Caki2 (cell line): ENCODE data around the gene ACP2. TPM values are rescaled to one million over a fixed set of nuclear protein-coding genes. Genes with fewer than 3 reads are reported as not detected.

ENCODE experiments used
- DNase-seq: peaks from one replicate; pipeline ENCODE4 v3.0.0-alpha.2; 2015; ENCODE audit warnings: low read depth
- in situ Hi-C: cut with HindIII; loops from 2 replicates; pipeline ENCODE4 v1.10.0; 2016; ENCODE audit warnings: low sequenced_read_pairs, low pct_unique_long_range_greater_than_20kb, mixed read lengths
- total RNA-seq: library from RNA; depleted of rRNA; stranded (reverse); fragments of >200 nt; shearing (Covaris generic); gene quantifications from 2 replicates; pipeline ENCODE4 v1.2.3, GENCODE V29; 2014; ENCODE audit warnings: low replicate concordance

ACP2 gene
- total RNA-seq, 1 experiment from 2014 or later = 12.3 TPM

DNA sequence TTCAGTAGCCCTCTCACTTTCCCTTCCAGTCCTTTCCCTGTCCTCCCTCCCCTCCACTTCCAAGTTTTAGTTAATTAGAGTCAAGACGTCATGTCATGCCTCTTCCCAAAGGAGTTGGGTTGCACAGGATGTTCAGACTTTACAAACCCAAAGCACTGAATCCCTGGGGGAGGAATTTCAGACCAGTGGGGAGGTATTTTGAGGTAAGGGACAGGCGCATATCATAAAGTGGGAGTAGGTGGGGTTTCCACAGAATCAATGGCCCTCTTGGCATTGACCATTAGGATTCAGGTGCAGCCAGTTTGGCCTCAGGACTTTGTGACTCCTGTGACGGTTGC is 733 bp upstream of the ACP2 start:
- no peak for DNase-seq
- in situ Hi-C loops = no loop called here

DNA sequence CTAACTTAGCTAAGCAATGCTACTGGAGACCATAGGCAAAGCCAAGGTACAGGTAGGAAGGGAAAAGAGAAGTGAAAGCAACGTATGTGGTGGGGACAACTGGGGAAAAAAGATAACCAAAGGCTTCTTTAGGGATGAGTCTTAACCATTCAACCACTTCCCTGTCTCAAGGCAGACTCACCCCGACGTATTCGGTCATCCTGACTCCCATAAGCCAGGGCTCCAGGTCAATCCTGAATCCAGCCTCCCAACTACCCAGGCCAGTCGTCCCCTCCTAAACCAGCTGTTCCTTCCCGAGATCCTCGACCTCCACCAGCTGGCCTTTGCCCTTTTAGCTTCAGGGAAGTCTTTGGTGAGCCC is 330 bp downstream of the ACP2 start:
- in situ Hi-C loops = no loop called here
- DNase-seq = no peak

- DNase-seq = no peak
- in situ Hi-C loops = no loop called here
These were observed 1.1 kb downstream of the ACP2 start for GRCh38 chr11:47247502-47247901.

DNA sequence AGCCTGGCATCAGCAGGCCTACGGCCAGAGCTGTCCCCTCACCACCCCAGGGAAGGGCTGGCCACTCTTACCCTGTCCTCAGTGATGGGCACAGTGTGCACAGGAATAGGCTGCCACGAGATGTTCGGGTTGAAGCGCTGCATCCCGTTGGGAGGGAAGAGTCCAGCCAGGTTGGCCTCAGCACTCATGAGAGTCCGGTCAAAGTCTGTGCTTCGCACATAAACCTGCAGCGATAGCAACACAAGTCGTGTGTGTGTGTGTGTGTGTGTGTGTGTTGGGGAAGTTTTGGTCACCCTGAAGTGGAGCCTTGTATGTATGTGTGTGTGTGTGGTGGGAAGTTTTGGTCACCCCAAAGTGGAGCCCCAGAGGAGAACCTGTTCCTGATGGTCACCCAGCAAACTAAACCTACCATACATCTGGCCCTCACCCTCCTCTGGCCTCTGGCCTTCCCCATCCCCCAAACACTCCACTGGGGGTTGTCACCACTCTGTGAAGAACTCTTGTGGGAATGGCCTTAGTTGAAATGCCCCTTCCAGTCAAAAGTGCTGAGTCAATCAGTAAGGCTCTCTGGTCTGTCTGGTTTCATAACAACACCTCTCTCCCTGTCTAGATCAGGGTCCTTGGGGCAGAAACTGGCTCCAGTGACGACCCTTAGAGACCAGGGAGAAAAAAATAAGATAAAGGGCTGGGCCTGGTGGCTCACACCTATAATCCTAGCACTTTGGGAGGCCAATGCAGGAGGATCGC is 2.8 kb downstream of the ACP2 start:
- in situ Hi-C loops = no loop called here
- no peak for DNase-seq

DNA sequence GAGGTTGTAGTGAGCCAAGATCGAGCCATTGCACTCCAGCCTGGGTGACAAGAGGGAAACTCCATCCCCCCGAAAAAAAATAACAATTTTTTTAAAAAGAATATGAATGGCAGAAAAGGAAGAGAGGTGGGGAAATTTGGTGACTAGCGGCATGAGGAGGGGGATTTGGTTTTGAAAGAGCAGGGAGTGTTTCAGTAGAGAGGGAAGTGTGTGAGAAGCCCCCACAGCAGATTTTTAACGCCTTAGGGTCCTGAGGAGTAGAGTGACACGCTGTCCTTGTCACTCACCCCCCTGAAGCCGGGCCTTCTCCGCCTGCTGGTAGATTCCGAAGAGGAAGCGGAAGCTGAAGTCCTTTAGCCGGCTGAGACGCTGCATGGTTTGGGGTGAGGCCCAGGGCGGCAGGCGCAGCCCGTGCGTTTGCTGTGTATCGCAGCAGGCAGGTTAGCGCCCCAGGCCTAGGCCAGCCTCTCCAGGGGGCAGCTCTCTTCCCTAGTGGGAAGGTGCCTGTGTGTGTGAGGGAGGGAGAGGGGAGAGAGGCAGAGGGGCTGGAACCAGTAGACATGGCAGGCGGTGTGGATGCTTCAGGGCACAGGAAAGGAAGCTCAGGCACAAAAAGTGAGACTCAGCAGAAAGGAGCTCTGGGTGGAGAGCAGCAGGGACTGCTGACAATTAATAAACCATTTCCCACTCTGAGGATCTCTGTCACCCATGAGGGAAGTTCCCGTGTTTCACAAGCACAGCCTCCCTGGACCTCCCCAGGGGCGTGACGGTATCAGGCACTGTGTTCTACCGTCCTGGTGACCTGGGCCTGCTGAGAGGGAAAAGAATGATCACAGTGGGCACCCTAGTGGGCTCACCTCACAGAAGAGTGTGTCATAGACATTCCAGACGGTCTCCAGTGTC is 3.9 kb downstream of the ACP2 start:
- no peak for DNase-seq
- in situ Hi-C loops = no loop called here

- in situ Hi-C loops = no loop called here
- DNase-seq = no peak
These were observed 5.2 kb downstream of the ACP2 start for GRCh38 chr11:47243454-47243853.

GRCh38 chr11:47242596-47243192 is 5.9 kb downstream of the ACP2 start:
- no peak for DNase-seq

GRCh38 chr11:47241841-47242301 is 6.7 kb downstream of the ACP2 start:
- DNase-seq = no peak
- in situ Hi-C loops = no loop called here

More at GRCh38 chr11:47242596-47243192, 5.9 kb downstream of the ACP2 start:
- in situ Hi-C loops = no loop called here

- DNase-seq = no peak
- in situ Hi-C loops = no loop called here
These were observed 8.8 kb downstream of the ACP2 start for GRCh38 chr11:47239852-47240251.

- DNase-seq = no peak
- in situ Hi-C loops = no loop called here
These were observed 12.1 kb downstream of the ACP2 start for GRCh38 chr11:47236482-47236881.

GRCh38 chr11:47235163-47235562 is 13.5 kb downstream of the ACP2 start:
- in situ Hi-C loops = no loop called here
- DNase-seq = no peak

DNA sequence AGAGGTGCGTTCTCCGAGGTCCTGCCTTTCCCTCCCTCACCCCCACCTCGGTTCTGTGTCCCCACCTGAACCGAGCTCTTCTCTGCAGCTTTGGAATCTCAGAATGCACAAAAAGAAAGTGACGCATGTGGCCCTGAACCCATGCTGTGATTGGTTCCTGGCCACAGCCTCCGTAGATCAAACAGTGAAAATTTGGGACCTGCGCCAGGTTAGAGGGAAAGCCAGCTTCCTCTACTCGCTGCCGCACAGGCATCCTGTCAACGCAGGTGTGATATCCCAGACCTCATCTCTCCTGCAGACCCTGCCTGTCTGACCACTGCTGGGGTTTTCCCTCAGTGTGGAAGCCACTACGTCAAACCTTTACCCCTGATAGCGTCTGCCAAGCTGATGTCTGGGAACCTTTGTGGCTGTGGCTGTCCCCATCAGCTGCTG is 13.9 kb downstream of the ACP2 start:
- in situ Hi-C loops = no loop called here
- no peak for DNase-seq

DNA sequence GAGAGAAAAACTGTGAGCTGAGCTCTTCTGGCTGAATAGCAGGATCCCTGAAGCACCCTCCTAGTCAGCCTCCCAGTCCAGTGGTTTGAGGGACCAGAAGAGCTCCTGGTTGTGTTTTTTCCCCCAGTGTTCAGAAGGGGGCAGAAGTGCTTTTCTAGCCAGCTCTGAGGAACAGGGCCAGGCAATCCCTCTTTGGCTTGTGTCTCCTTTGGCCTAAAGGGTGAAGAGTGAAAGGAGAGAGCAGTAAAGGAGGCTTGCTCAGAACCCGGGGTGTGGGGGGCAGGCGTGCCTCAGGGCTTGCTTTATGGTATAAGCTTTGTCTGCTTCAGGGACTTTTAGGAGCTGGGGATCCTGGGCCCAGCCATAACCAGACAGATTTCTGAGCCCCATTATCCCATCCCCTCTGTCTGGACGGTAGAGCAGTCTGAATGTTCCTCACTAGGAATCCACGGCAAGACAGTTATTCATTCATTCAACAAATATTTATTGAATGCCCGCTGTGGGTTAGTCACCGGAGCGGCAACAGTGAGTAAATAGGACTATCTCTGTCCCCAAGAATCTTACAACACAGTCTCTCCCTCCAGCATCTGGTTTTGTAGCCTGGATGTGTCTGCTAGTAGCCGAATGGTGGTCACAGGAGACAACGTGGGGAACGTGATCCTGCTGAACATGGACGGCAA is 14.5 kb downstream of the ACP2 start:
- in situ Hi-C loops = no loop called here
- no peak for DNase-seq

GRCh38 chr11:47233051-47233450 is 15.6 kb downstream of the ACP2 start:
- no peak for DNase-seq
- in situ Hi-C loops = no loop called here

GRCh38 chr11:47229161-47229560 is 19.5 kb downstream of the ACP2 start:
- DNase-seq = no peak
- in situ Hi-C loops = no loop called here

GRCh38 chr11:47225552-47226400 is 22.8 kb downstream of the ACP2 start:
- in situ Hi-C loops = no loop called here

DNA sequence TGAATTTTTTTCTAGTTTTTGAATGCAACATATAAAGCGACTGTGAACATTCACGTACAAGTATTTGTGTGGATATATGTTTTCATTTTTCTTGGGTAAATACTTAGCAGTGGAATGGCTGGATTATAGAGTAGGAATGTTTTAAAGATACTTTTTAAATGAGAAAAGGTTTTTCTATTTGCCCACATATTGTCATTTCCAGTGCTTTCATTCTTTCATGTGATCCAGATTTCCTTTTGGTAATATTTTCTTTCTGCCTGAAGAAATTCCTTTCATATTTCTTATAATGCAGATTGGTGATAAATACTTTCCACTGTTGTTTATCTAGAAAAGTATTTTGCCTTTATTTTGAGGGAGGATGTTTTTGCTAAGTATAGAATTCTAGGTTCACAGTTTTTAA is 25.9 kb downstream of the ACP2 start:
- in situ Hi-C loops = no loop called here
- no peak for DNase-seq

More at GRCh38 chr11:47225552-47226400, 22.8 kb downstream of the ACP2 start:
- no peak for DNase-seq

- in situ Hi-C loops = no loop called here
- DNase-seq = peak; percentile 44
These were observed 28.2 kb downstream of the ACP2 start for GRCh38 chr11:47220401-47220821.
